GM19351 (cell line): ENCODE results near the gene ZIC2.
A peak's percentile ranks its signal among the peaks of the same experiment; 100 is the strongest.

Source experiments
- ATAC-seq: cut with Tn5 transposase; IDR thresholded peaks from one replicate; pipeline ENCODE4 v1.9.1; 2021; ENCODE audit warnings: mild to moderate bottlenecking, moderate library complexity; ENCODE audit not compliant: unreplicated experiment

ZIC2 gene

GRCh38 chr13:99959127-99959539, 22.5 kb upstream of the ZIC2 start:
- ATAC-seq, result no peak

DNA sequence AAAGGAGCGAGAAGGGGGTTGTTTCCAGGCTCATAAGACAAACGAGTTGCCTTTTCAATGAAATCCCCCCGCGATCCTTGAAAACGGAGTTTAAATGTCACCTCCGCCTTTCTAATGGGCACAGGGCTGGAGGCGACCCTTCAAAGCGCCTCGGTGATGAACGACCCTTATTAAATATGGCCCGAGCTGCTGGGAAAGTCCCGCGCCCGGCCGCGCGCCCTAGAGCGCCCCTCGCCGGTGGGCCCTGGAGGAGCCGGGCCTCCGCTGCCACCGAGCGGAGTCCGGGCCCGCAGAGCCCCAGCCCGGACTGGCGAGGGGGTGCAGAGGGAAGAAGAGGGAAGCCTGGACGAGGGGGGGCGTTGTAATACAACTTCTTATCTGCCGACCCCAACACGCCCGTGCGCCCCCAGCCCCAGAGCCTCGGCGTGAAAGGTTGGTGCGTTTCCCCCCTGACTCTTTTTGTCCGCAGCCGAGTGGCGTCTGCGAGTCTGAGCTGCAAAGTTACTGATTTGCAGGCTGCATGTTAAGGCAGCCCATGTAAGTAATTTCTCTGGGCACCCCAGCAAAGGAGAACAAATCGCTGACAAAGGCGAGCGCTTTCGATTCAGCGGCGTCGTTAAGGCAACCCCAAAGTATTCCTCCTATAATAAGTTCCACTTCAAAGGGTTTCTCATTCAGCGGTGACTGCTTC, 21.9 kb upstream of the ZIC2 start:
- no peak for ATAC-seq

- ATAC-seq, result no peak
Observed at GRCh38 chr13:99960663-99961311, 20.8 kb upstream of the ZIC2 start.

DNA sequence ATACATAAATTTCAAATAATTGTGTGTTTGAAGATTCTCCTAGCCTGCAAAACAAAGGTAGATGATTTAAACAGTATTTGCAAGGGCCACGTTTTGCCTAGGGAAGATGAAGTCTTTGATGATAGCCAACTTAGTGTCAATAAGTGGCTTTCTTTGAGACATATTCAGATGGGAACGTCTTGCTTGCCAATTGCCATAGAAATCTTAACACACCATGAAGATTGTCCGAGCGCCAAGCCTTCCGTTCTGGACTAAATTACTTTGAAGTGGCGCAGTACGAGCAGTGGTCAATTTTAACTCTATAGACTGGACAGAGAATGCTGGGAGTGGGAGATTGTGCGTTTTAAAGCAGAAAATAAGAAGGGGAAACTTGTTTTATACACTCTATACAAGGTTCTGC, 19.9 kb upstream of the ZIC2 start:
- no peak for ATAC-seq

DNA sequence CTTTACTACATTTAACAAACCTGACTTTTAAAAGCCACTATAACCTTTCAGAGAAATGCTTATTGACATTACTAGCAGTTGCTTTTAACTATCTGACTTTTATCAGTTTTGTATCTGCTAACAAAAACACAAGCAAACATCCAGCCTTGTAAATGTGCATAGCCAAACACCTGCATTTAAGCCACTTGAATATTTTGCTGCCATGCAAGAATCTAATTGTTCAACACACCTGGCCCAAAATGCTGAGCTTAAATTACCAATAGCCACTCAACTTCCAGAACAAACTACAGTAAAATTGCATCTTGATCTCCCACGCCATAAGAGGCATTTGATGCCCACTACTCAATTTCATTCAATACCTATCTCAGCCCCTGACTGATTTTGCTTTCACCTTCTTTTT, 19.3 kb upstream of the ZIC2 start:
- ATAC-seq, result no peak

- no peak for ATAC-seq
Observed at GRCh38 chr13:99963816-99964339, 17.7 kb upstream of the ZIC2 start.

- no peak for ATAC-seq
Observed at GRCh38 chr13:99965329-99966000, 16.1 kb upstream of the ZIC2 start.

GRCh38 chr13:99966064-99966805, 15.3 kb upstream of the ZIC2 start:
- no peak for ATAC-seq

GRCh38 chr13:99967498-99967868, 14.1 kb upstream of the ZIC2 start:
- no peak for ATAC-seq

GRCh38 chr13:99967869-99968520, 13.6 kb upstream of the ZIC2 start:
- ATAC-seq, result no peak

DNA sequence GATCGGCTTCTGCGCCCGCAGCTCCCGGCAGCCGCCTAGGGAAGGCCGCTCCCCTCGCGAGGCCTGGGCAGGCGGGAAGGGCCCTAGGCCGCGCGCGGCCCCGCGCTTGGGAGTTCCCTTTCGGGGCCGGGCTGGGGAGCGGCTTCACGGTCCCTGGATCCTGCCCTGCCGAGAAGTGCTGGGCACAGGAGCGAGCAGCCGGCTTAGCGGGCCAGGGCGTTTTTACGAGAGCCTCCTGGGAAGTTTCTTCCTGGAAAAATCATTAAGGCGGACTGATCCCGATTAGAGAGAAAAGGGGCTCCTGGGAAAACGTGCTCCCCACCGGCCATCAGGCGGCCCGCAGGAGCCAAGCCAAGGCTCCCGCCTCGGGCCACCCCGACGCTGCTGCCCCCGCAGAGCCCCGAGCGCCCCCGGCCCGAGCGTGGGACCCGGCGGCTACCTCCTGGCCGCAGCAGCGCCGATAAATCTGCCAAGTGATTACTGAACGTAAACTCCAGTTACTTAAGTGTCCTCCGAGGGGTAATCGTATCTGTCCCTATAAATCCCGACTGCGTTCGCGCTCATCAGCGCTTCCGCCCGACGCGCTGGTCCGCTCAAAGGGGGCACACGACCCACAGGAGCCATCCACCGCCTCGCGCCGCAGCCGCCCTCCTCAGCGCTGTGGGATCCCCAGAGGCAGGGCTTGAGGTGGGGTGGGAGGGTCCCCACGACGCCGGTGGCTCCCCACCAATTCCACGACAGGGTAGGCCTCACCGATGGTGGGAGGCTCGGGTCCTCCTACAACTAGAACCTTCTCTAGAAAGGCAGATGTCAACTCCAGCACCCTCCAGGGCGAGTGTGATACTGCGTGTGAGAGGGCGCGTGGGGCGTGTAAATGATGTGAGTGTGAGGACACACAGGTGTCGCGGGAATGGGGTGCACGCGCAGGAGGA, 12.8 kb upstream of the ZIC2 start:
- ATAC-seq, result no peak

DNA sequence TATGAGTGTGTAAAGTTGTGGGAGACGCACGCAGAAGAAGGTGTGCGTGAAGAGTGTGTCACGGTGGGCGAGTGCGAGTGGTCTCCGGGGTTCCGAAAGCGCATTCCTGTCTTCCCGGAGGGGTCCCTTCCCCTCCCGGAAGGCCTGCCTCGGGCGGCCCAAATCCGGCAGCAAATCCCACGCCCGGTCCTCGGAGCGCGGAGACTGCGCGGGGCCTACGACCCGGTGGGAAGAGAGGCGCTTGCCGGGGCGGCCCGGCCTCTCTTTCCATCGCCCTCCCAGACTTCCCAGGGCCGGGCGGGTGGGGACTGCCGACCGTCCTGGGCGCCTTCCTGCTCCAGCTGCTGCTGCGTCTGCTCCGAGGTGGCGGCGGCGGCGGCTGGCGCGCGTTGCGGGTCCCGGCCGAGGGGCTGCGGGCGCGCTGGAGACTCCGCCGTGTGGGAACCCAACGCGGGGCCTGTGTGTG, 12.1 kb upstream of the ZIC2 start:
- ATAC-seq, result no peak

GRCh38 chr13:99969919-99970650, 11.5 kb upstream of the ZIC2 start:
- ATAC-seq, result peak; percentile 37

DNA sequence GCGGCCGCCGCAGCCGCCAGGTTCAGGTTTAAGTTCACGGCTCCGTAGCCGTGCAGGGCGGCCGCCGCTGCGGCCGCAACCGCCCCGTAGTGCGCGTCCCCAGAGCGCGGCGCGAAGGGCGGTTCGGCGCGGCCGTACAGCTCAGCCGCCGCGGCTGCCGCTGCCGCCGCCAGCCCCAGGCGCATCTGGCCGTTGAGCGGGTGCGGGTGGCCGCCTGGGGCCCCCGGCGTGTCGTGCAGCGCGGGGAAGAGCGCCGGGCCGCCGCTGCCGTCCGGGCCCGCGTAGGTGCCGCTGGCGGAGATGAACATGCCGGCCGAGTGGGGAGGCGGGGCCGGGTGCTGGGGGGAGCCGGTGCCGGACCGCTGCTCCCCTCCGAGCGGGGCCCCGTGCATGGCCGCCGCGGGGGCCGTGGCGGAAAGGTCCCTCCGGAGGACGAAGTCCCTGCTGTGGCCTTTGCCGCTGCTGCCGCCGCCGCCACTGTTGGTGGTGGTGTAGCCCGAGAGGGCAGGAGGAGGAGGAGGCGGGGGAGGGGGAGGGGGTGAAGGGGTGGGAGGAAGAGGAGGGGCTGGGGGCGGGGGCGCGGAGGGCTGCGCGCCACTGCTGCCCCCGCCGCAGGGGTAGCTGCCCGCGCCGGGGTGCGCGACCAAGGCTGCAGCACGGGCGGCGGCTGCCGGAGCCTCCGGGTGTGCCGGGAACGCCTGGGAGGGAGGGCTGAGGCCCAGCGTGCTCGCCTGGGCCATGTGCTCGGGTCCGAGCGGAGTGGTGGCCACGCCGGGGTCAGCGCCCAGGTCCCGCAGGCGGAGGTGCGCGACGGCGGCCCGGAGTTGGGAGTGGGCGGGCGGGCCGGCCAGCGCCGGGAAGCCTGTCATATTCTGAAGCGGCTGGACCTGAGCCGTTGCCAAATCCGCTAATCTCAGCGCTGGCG, 10.7 kb upstream of the ZIC2 start:
- peak; percentile 31 for ATAC-seq

GRCh38 chr13:99971576-99972189, 9.9 kb upstream of the ZIC2 start, which contains the start of gene ZIC5:
Gene ZIC5, minus strand, starts transcription at chr13:99971767. Its CDS starts 164 bp downstream, at chr13:99971603.
- ATAC-seq, result no peak

- ATAC-seq, result no peak
Observed at GRCh38 chr13:99972190-99972731, 9.3 kb upstream of the ZIC2 start.
